Astrocyte (in vitro differentiated cells and primary cell): ENCODE results near the gene TKT. TPM values are rescaled to one million over a fixed set of nuclear protein-coding genes. Genes with fewer than 3 reads are reported as not detected.

ENCODE experiments used
- DNase-seq: peaks from one replicate; pipeline ENCODE4 v3.0.0-alpha.2; 2010; ENCODE audit warnings: low read depth
- FAIRE-seq: peaks from 2 replicates; lab custom pipeline; 2011; peaks lifted over from hg19 to GRCh38; lab: Jason Lieb, UNC
- H2AFZ ChIP-seq: 2 replicates; pipeline ENCODE4 v1.6.0; 2012; ENCODE audit warnings: low read depth, low read length, inconsistent platforms
- H3K27ac ChIP-seq: 2 replicates; pipeline ENCODE4 v1.5.1; 2011; ENCODE audit warnings: low read depth, low read length, inconsistent platforms
- H3K27me3 ChIP-seq: 2 replicates; pipeline ENCODE4 v1.6.0; 2011; ENCODE audit warnings: low read length, inconsistent platforms; ENCODE audit not compliant: insufficient read depth
- H3K36me3 ChIP-seq: 2 replicates; pipeline ENCODE4 v1.5.1; 2011; ENCODE audit warnings: low read length, inconsistent platforms; ENCODE audit not compliant: insufficient read depth
- H3K4me1 ChIP-seq: 2 replicates; pipeline ENCODE4 v1.5.1; 2011; ENCODE audit warnings: low read length, inconsistent platforms; ENCODE audit not compliant: insufficient read depth
- H3K4me2 ChIP-seq: 2 replicates; pipeline ENCODE4 v1.6.0; 2012; ENCODE audit warnings: low read length, inconsistent platforms
- H3K4me3 ChIP-seq: 2 replicates; pipeline ENCODE4 v1.5.1; 2011; ENCODE audit warnings: low read depth, mild to moderate bottlenecking, low read length, inconsistent platforms; ENCODE audit not compliant: insufficient read depth
- H3K79me2 ChIP-seq: 2 replicates; pipeline ENCODE4 v1.6.0; 2012; ENCODE audit warnings: mild to moderate bottlenecking, low read length, inconsistent platforms; ENCODE audit not compliant: insufficient read depth
- H3K9ac ChIP-seq: 2 replicates; pipeline ENCODE4 v1.6.0; 2012; ENCODE audit warnings: mild to moderate bottlenecking, low read length, inconsistent platforms
- H3K9me3 ChIP-seq: 2 replicates; pipeline ENCODE4 v1.5.1; 2012; ENCODE audit warnings: low read depth, mild to moderate bottlenecking, low read length, inconsistent platforms; ENCODE audit not compliant: insufficient read depth
- H4K20me1 ChIP-seq: 2 replicates; pipeline ENCODE4 v1.6.0; 2012; ENCODE audit warnings: low read length, inconsistent platforms; ENCODE audit not compliant: insufficient read depth
- H3K27ac Mint-ChIP-seq: one replicate; pipeline ENCODE4 v1.8.0; 2021; ENCODE audit warnings: mild to moderate bottlenecking, mixed read lengths; ENCODE audit not compliant: unreplicated experiment
- H3K27me3 Mint-ChIP-seq: one replicate; pipeline ENCODE4 v1.8.0; 2021; ENCODE audit warnings: low read depth, mixed read lengths; ENCODE audit not compliant: unreplicated experiment
- H3K36me3 Mint-ChIP-seq: one replicate; pipeline ENCODE4 v1.8.0; 2021; ENCODE audit warnings: low read depth, mixed read lengths; ENCODE audit not compliant: unreplicated experiment
- H3K4me1 Mint-ChIP-seq: one replicate; pipeline ENCODE4 v1.8.0; 2021; ENCODE audit warnings: low read depth, mixed read lengths; ENCODE audit not compliant: unreplicated experiment
- H3K4me3 Mint-ChIP-seq: one replicate; pipeline ENCODE4 v1.8.0; 2021; ENCODE audit warnings: mild to moderate bottlenecking, moderate library complexity, mixed read lengths; ENCODE audit not compliant: unreplicated experiment
- H3K9me3 Mint-ChIP-seq: one replicate; pipeline ENCODE4 v1.8.0; 2021; ENCODE audit warnings: mild to moderate bottlenecking, mixed read lengths; ENCODE audit not compliant: unreplicated experiment
- CTCF ChIP-seq: IDR thresholded peaks from 2 replicates; pipeline ENCODE4 v1.5.1; 2011; ENCODE audit warnings: low read depth, mild to moderate bottlenecking, inconsistent platforms, low read length, moderate library complexity; ENCODE audit not compliant: insufficient read depth
- EZH2 ChIP-seq: IDR thresholded peaks from 2 replicates; pipeline ENCODE4 v1.6.1; 2012; ENCODE audit warnings: mild to moderate bottlenecking, low read length, inconsistent platforms; ENCODE audit not compliant: insufficient read depth
- total RNA-seq: library from RNA; stranded (reverse); gene quantifications from 2 replicates; pipeline ENCODE4 v1.2.1, GENCODE V29; 2021

Gene TKT
- total RNA-seq, 1 donor from 2014 or later: 318 TPM

GRCh38 chr3:53186726-53187125 is 69.1 kb downstream of the TKT start:
- H3K4me1 Mint-ChIP-seq: peaks cover 8% of the 10 kb centered on the region
- Histone ChIP-seq H3K9me3 (no peaks in the 10 kb centered on the region), H3K4me1 (peaks cover 3% of the 10 kb centered on the region), H3K27me3 (no peaks in the 10 kb centered on the region), H3K79me2 (no peaks in the 10 kb centered on the region), H3K9ac (no peak overlapping the region), H4K20me1 (no peaks in the 10 kb centered on the region), H3K4me2 (no peak overlapping the region), H3K27ac (no peak overlapping the region), H3K36me3 (no peaks in the 10 kb centered on the region), H3K4me3 (no peak overlapping the region), H2AFZ (no peak overlapping the region)
- no peak for DNase-seq
- no peak overlapping the region for H3K4me3 Mint-ChIP-seq
- H3K27me3 Mint-ChIP-seq: no peaks in the 10 kb centered on the region
- H3K27ac Mint-ChIP-seq: no peak overlapping the region
- FAIRE-seq: no peak
- H3K9me3 Mint-ChIP-seq: no peaks in the 10 kb centered on the region
- peaks cover 26% of the 10 kb centered on the region for H3K36me3 Mint-ChIP-seq
- TF ChIP-seq EZH2 (no peak), CTCF (no peak)

- Histone ChIP-seq H3K36me3 (no peaks in the 10 kb centered on the region), H2AFZ (no peak overlapping the region), H3K4me3 (no peak overlapping the region), H3K9ac (no peak overlapping the region), H4K20me1 (no peaks in the 10 kb centered on the region), H3K9me3 (no peaks in the 10 kb centered on the region), H3K4me1 (peaks cover 3% of the 10 kb centered on the region), H3K4me2 (no peak overlapping the region), H3K27ac (no peak overlapping the region), H3K79me2 (no peaks in the 10 kb centered on the region), H3K27me3 (no peaks in the 10 kb centered on the region)
- H3K36me3 Mint-ChIP-seq: peaks cover 26% of the 10 kb centered on the region
- TF ChIP-seq CTCF: no peak
- no peak for TF ChIP-seq EZH2
- H3K4me3 Mint-ChIP-seq: no peak overlapping the region
- no peaks in the 10 kb centered on the region for H3K9me3 Mint-ChIP-seq
- H3K27ac Mint-ChIP-seq: no peak overlapping the region
- DNase-seq (no peak), FAIRE-seq (no peak)
- H3K4me1 Mint-ChIP-seq: peaks cover 8% of the 10 kb centered on the region
- H3K27me3 Mint-ChIP-seq: no peaks in the 10 kb centered on the region
Observed at GRCh38 chr3:53185761-53186465, 69.9 kb downstream of the TKT start.

- Histone ChIP-seq H4K20me1 (no peaks in the 10 kb centered on the region), H3K79me2 (no peaks in the 10 kb centered on the region), H3K4me1 (peaks cover 3% of the 10 kb centered on the region), H2AFZ (no peak overlapping the region), H3K9me3 (no peaks in the 10 kb centered on the region), H3K27me3 (no peaks in the 10 kb centered on the region), H3K4me2 (no peak overlapping the region), H3K4me3 (no peak overlapping the region), H3K27ac (no peak overlapping the region), H3K9ac (no peak overlapping the region), H3K36me3 (no peaks in the 10 kb centered on the region)
- no peak overlapping the region for H3K4me3 Mint-ChIP-seq
- H3K9me3 Mint-ChIP-seq: no peaks in the 10 kb centered on the region
- H3K4me1 Mint-ChIP-seq: peaks cover 8% of the 10 kb centered on the region
- TF ChIP-seq EZH2 (no peak), CTCF (no peak)
- no peaks in the 10 kb centered on the region for H3K27me3 Mint-ChIP-seq
- H3K27ac Mint-ChIP-seq: no peak overlapping the region
- DNase-seq: no peak
- peaks cover 21% of the 10 kb centered on the region for H3K36me3 Mint-ChIP-seq
- FAIRE-seq: no peak
Observed at GRCh38 chr3:53184701-53185100, 71.1 kb downstream of the TKT start.
